Natural killer cell (primary cell): ENCODE data around the gene TSPYL1. TPM values are rescaled to one million over a fixed set of nuclear protein-coding genes. Genes with fewer than 3 reads are reported as not detected.

Experiments
- ATAC-seq, 3 donors: fragments of 150-1000 bp in 2 of 3; fragments of 200-7000 bp in 1 of 3; cut with Tn5 transposase; 1 replicate in 1 of 3; 2 replicates in 2 of 3; pipeline ENCODE4 v1.10.0; 2021; ENCODE audit warnings: mild to moderate bottlenecking in 2 of 3, moderate library complexity in 2 of 3
- DNase-seq, 2 donors: peaks; one replicate each; pipeline versions ENCODE4 v3.0.0 to v3.0.0-alpha.2; 2013 to 2021; ENCODE audit warnings: mixed read lengths in 1 of 2
- H3K27ac ChIP-seq: one replicate; pipeline ENCODE4 v1.5.1; 2013; ENCODE audit warnings: mild to moderate bottlenecking, low read length
- H3K27me3 ChIP-seq: one replicate; pipeline ENCODE4 v1.6.1; 2013; ENCODE audit warnings: low read length; ENCODE audit not compliant: control insufficient read depth, insufficient read depth
- H3K36me3 ChIP-seq: one replicate; pipeline ENCODE4 v1.6.1; 2013; ENCODE audit warnings: low read length; ENCODE audit not compliant: control insufficient read depth, insufficient read depth
- H3K4me1 ChIP-seq: one replicate; pipeline ENCODE4 v1.6.1; 2013; ENCODE audit warnings: low read length; ENCODE audit not compliant: control insufficient read depth, insufficient read depth
- H3K4me3 ChIP-seq: one replicate; pipeline ENCODE4 v1.5.1; 2013; ENCODE audit warnings: low read length
- H3K9me3 ChIP-seq: one replicate; pipeline ENCODE4 v1.6.1; 2013; ENCODE audit warnings: low read length; ENCODE audit not compliant: control insufficient read depth, insufficient read depth
- H3K27ac Mint-ChIP-seq, 2 donors: one replicate each; pipeline ENCODE4 v1.8.0; 2022; ENCODE audit warnings: mild to moderate bottlenecking in 2 of 2, mixed read lengths in 2 of 2, moderate library complexity in 1 of 2
- H3K27me3 Mint-ChIP-seq, 2 donors: one replicate each; pipeline ENCODE4 v1.8.0; 2022; ENCODE audit warnings: low read depth in 2 of 2, mixed read lengths in 2 of 2
- H3K36me3 Mint-ChIP-seq: one replicate; pipeline ENCODE4 v1.8.0; 2022; ENCODE audit warnings: mixed read lengths
- H3K4me1 Mint-ChIP-seq, 2 donors: one replicate each; pipeline ENCODE4 v1.8.0; 2022; ENCODE audit warnings: mixed read lengths in 2 of 2
- H3K4me3 Mint-ChIP-seq: one replicate; pipeline ENCODE4 v1.8.0; 2022; ENCODE audit warnings: mild to moderate bottlenecking, moderate library complexity, mixed read lengths
- H3K9me3 Mint-ChIP-seq, 2 donors: one replicate each; pipeline ENCODE4 v1.8.0; 2022; ENCODE audit warnings: mixed read lengths in 2 of 2
- CTCF ChIP-seq: fragments of 200-600 bp; IDR thresholded peaks from one replicate; pipeline ENCODE4 v1.8.0; 2022; ENCODE audit warnings: antibody characterized with exemption
- WGBS: methylation state at CpG from one replicate; pipeline ENCODE4 v1.1.7; 2013; ENCODE audit warnings: missing lambda C conversion rate; ENCODE audit not compliant: insufficient coverage; 5-methylcytosine and 5-hydroxymethylcytosine counted together
- intact Hi-C: fragments of 100-400 bp; cut with micrococcal nuclease; formaldehyde crosslinking; loops from one replicate; pipeline ENCODE4 v1.14.2; 2022
- total RNA-seq, 4 donors: library from RNA; stranded (reverse); fragments of 120-200 nt in 1 of 4; gene quantifications; one replicate each; pipeline versions ENCODE4 v1.2.3 to v1.2.4, GENCODE V29; 2013 to 2022

Gene TSPYL1
- total RNA-seq, 3 donors from 2014 or later (not counting 1 experiment from before 2014, with no cell fraction given): 134 to 143 (median 142) TPM

- no peak for TF ChIP-seq CTCF
- H3K9me3 Mint-ChIP-seq: peaks cover 3 to 4% of the 10 kb centered on the region in 2 donors
- no peak overlapping the region for H3K4me3 ChIP-seq
- H3K27ac ChIP-seq: no peak overlapping the region
- H3K36me3 ChIP-seq: no peaks in the 10 kb centered on the region
- no peaks in the 10 kb centered on the region for H3K4me1 ChIP-seq
- no peak for ATAC-seq
- intact Hi-C loops: no loop called here
- WGBS: 92% methylated on average over 2 of the region's 3 CpGs
- no peaks in the 10 kb centered on the region for H3K27me3 ChIP-seq
- H3K4me3 Mint-ChIP-seq: no peak overlapping the region
- no peak for DNase-seq
- H3K9me3 ChIP-seq: no peaks in the 10 kb centered on the region
- H3K27me3 Mint-ChIP-seq: no peaks in the 10 kb centered on the region
- H3K27ac Mint-ChIP-seq: no peak overlapping the region
- no peaks in the 10 kb centered on the region for H3K36me3 Mint-ChIP-seq
- H3K4me1 Mint-ChIP-seq: no peaks in the 10 kb centered on the region
These were observed 21.4 kb upstream of the TSPYL1 start for GRCh38 chr6:116301104-116301503.

- H3K36me3 ChIP-seq: no peaks in the 10 kb centered on the region
- Mint-ChIP-seq H3K36me3 (no peaks in the 10 kb centered on the region), H3K4me3 (no peak overlapping the region), H3K27me3 (no peaks in the 10 kb centered on the region), H3K9me3 (peaks cover 3 to 4% of the 10 kb centered on the region in 2 donors), H3K27ac (no peak overlapping the region), H3K4me1 (no peaks in the 10 kb centered on the region)
- H3K27me3 ChIP-seq: no peaks in the 10 kb centered on the region
- ATAC-seq: no peak
- intact Hi-C loops: no loop called here
- no peak overlapping the region for H3K4me3 ChIP-seq
- no peaks in the 10 kb centered on the region for H3K4me1 ChIP-seq
- H3K9me3 ChIP-seq: no peaks in the 10 kb centered on the region
- DNase-seq: no peak
- no peak for TF ChIP-seq CTCF
- no CpG with 5 or more reads among the region's 1 CpG for WGBS
- no peak overlapping the region for H3K27ac ChIP-seq
These were observed 20.8 kb upstream of the TSPYL1 start for GRCh38 chr6:116300566-116300965.

GRCh38 chr6:116298973-116299372 is 19.2 kb upstream of the TSPYL1 start:
- H3K4me1 Mint-ChIP-seq: no peaks in the 10 kb centered on the region
- DNase-seq: no peak
- H3K27ac ChIP-seq: no peak overlapping the region
- no peak overlapping the region for H3K27ac Mint-ChIP-seq
- H3K36me3 ChIP-seq: no peaks in the 10 kb centered on the region
- no peak overlapping the region for H3K4me3 Mint-ChIP-seq
- no peak for TF ChIP-seq CTCF
- no peaks in the 10 kb centered on the region for H3K9me3 ChIP-seq
- H3K4me3 ChIP-seq: no peak overlapping the region
- no peaks in the 10 kb centered on the region for H3K27me3 Mint-ChIP-seq
- no peaks in the 10 kb centered on the region for H3K4me1 ChIP-seq
- no peaks in the 10 kb centered on the region for H3K36me3 Mint-ChIP-seq
- peaks cover 3 to 4% of the 10 kb centered on the region in 2 donors for H3K9me3 Mint-ChIP-seq
- intact Hi-C loops: no loop called here
- ATAC-seq: no peak
- no peaks in the 10 kb centered on the region for H3K27me3 ChIP-seq

- no peak overlapping the region for H3K4me3 Mint-ChIP-seq
- H3K27ac Mint-ChIP-seq: no peak overlapping the region
- Histone ChIP-seq H3K36me3 (no peaks in the 10 kb centered on the region), H3K27ac (no peak overlapping the region), H3K4me1 (no peaks in the 10 kb centered on the region), H3K4me3 (no peak overlapping the region), H3K27me3 (no peaks in the 10 kb centered on the region), H3K9me3 (no peaks in the 10 kb centered on the region)
- H3K27me3 Mint-ChIP-seq: no peaks in the 10 kb centered on the region
- no peaks in the 10 kb centered on the region for H3K36me3 Mint-ChIP-seq
- ATAC-seq (no peak), DNase-seq (no peak)
- peaks cover 3 to 4% of the 10 kb centered on the region in 2 donors for H3K9me3 Mint-ChIP-seq
- intact Hi-C loops: no loop called here
- H3K4me1 Mint-ChIP-seq: no peaks in the 10 kb centered on the region
- TF ChIP-seq CTCF: no peak
- 92% methylated on average over 3 of the region's 3 CpGs for WGBS
These were observed 18.5 kb upstream of the TSPYL1 start for GRCh38 chr6:116298273-116298672.
